Activated CD4-positive, alpha-beta T cell treated with anti-CD3 and anti-CD28 coated beads, Interleukin-10, Interleukin-2, amounts not matched to agents 100 ng/mL and 50 ng/mL, durations not matched to agents 16 hours and 8 hours (primary cell): Measurements from ENCODE around the gene SYNDIG1.

Experiments used
- DNase-seq: peaks from one replicate; pipeline ENCODE4 v3.0.0-alpha.2; 2020

Gene SYNDIG1

DNA sequence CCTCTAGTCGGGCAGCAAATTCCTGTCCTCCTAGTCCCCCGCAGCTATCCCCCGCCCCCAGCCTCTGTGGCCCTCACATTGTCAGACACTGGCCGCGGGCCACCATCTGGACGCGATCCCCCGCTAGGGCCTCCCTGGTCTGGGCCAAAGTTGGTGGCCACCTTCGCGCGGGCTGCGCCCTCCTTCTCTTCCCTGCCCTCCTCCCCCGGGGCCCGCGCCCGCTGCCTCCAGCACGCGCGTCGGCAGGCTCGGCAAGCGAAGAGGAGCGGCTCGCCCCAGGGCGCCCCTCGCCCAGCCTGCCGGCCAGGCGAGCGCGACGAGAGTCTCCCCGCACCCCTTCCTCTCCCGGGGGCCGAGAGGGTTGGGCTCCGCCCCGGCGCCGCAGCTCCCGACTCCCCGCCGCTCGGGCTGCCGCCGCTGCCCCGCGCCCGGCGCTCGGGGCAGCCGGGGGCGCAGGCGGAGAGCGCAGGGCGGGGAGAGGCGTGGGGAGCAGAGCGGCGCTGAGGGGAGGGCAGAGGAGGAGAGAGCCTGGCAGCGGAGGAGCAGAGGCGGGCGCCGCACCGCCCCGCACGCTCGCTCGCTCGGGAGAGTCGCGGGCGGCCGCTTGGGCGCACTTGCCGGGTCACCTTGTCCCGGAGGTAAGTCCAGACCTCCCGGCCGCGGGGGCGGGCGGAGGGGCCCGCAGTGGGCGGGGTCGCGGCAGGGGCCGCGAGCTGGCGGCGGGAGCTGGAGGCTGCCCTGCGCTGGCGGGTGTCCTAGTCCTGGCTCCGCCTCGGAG lies at the start of gene SYNDIG1:
SYNDIG1 (plus strand) TSS at position 514 of the 778 bp plus-strand sequence. CDS start 73,469 bp downstream, outside the sequence.
- no peak for DNase-seq

- no peak for DNase-seq
Measured at GRCh38 chr20:24419786-24420185, 49.6 kb upstream of the SYNDIG1 start.

DNA sequence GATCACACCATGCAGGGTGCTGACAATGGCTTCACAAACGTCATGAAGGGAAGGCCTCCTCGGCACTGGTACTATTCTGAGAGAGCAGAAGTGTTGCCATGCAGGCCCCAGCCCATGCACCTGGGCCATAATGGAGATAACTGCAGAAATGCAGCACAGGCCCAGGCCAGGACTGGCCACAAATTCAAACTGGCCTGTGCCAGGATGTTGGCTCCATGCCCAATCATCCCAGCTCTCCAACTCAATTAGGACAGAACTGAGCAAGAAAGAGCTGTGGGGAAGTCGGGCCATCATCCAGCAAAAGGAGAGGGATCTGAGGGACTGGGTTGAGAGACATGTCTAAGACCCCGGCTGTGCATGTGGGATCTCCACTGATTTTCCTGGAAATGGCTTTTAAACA lies 48.9 kb upstream of the SYNDIG1 start:
- DNase-seq: no peak

DNA sequence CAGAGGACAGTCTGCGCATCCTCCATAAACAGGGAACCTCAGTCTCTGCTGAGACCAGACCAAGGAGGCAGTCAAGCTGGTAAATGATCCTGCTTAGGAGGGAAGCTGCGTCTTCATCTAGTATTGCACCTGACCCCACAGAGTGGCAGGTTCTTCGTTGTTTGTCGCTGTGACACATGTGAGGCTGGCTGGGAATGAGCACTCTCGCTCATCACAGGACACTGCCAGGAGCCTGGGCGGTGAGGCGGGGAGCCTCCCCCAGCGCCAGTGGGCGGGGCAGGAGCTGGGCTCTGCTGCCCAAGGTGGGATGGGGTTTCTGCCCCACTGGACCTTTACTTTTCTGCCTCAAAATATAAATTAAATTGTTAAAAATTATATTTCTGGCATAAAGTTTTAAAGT lies 48.4 kb upstream of the SYNDIG1 start:
- no peak for DNase-seq

DNA sequence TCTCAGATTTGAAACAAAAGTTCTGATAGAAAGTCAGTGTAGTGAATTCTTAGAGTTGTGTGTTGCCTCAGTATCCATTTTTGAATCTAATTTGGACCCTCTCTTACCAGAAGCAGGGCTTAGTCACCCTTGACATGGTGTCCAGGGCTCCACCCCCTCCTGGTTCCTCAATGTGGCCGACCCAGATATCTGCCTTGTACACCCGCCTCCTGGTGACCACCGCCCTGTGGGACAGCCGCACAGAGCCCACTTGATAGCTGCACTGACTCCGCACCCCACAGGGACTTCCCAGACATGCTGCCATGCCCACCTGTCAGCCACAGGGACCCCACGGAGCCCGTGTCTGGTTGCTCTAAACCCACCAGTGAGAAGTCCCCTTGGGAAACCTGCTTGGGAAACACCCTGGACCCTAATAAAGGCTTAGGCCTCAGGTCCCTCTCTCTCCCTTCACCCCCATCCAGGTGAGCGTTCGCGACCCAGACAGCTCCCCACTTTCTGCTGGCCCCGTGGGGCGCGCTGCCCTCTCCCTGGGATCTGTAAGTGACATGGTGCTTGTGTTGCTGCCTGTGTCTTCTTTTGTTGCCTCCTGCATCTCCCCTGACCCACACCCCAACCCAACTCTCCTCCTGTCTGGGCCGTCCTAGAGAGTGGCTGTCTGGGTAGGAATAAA lies 47.2 kb upstream of the SYNDIG1 start:
- DNase-seq: no peak

GRCh38 chr20:24423390-24424313 lies 45.8 kb upstream of the SYNDIG1 start:
- DNase-seq: no peak

DNA sequence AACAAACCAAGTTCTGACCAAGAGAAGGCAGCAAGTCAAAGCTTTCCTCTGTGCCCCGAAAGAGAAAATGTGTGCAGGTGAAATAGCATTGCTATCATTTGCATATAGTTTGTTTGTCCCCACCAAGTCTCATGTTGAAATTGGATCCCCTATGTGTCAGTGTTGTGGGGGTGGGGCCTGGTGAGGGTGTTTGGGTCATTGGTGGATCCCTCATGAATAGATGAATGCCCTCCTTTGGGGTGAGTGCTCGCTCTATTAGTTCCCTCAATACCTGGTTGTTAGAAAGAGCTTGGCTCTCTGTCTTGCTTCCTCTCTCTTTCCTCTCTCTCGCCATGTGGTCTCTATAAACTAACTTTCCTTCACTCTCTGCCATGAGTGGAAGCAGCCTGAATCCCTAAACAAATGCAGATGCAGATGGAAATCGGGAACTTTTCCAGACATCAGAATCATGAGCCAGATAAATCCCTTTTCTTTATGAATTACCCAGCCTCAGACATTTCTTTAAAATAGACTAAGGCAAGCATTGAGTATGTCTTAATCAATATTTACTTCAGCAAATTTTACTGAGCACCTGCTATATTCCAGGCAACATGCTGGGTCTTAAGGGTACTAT lies 43.8 kb upstream of the SYNDIG1 start:
- DNase-seq: no peak

DNA sequence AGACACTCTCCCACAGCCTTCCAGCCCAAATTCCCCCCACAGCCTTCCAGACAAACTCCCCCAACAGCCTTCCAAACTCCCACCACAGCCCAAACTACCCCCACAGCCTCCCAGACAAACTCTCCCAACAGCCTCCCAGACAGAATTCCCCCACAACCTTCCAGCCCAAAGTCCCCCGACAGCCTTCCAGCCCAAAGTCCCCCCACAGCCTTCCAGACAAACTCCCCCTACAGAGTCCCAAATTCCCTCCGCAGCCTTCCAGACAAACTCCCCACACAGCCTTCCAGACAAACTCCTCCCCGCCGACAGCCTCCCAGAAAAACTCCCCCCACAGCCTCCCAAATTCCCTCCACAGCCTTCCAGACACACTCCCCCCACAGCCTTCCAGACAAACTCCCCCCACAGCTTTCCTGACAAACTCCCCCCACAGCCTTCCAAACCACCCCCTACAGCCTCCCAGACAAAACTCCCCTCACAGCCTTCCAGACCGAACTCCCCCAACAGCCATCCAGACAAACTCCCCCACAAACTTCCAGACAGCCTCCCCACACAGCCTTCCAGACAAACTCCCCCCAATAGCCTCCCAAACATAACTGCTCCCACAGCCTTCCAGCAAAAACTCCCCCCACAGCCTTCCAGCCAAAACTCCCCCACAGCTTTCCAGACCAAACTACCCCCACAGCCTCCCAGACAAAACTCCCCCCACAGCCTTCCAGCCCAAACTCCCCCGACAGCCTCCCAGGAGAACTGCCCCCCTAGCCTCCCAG lies 38.0 kb upstream of the SYNDIG1 start:
- no peak for DNase-seq

GRCh38 chr20:24432046-24432442 lies 37.4 kb upstream of the SYNDIG1 start:
- DNase-seq: no peak

- no peak for DNase-seq
Measured at GRCh38 chr20:24436160-24436559, 33.3 kb upstream of the SYNDIG1 start.

DNA sequence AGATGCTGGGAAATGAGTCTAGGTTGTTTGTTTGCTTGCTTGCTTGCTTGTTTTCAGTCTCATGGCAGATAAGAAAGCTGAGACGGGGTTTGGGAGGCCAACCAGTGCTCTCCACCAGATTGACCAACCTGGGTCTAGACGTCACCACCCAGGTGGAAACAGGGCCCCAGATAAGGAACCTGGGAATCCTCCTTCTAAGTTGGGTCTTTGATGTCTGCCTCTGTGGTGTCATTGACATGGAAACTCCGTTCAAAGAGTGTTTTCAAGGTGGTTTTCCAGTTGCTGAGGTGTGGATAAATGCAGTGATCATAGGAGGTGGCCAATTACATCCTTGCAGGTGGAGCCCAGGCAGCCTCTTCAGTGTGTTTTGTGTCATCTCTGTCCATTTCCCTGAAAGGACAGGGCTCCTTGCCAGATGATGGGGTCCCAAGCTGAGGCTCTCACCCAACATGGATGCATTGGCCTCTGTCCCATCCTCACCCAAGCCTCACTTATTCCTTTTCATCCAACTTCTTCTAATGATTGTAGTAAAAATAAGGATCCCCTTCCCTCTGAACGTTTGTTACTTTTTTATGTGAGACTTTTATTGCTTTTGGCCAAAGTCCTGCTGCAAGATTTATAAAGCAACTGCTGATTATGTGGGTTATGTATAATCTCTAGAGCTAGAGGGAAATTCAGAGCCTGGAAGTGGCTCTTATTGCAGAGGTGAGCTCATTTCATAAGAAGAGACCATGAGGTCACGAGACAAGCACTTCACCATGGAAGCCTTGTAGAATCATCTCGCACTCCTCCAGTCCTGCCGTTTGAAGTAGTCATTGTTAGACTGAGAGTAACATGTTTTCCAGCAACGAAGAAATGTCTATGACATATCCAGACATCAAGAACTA lies 32.0 kb upstream of the SYNDIG1 start:
- no peak for DNase-seq

DNA sequence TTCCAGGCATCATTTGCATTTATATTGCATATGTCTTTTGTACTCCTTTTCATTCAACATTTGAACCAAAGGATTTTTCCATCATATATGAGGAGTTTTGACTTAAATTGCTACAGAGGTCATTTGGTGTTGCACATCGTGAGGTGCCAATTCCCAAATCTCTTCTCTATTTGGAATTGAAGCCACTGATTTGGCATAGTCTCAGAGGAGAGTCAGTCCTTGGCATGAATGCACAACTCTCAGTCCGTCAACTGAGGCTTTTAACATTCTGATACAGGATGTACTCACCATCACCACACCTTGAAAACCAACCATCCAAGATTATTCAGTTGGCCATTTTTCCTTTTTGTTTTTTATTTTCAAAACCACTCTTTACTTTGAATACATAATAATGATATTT lies 31.1 kb upstream of the SYNDIG1 start:
- no peak for DNase-seq

- DNase-seq: no peak
Measured at GRCh38 chr20:24439737-24440387, 29.6 kb upstream of the SYNDIG1 start.

DNA sequence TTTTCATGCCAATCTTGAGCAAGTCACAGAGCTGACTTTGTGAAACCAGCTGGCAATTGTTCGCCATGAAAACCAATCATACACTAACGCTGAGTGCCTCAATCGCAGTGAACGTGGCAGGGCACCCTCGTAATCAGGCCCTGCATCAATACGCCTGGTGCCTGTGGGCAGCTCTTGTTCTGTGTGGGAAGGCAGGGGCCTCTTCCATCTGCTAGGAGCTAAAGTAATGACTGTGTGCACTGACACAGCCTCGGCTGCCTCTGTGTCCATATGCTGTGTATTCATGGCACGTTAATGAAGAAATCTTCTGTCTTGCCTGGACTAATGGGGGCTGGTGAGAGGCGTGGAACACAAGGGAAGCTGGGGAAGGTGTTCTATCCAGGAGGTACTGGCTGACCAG lies 27.8 kb upstream of the SYNDIG1 start:
- DNase-seq: no peak

DNA sequence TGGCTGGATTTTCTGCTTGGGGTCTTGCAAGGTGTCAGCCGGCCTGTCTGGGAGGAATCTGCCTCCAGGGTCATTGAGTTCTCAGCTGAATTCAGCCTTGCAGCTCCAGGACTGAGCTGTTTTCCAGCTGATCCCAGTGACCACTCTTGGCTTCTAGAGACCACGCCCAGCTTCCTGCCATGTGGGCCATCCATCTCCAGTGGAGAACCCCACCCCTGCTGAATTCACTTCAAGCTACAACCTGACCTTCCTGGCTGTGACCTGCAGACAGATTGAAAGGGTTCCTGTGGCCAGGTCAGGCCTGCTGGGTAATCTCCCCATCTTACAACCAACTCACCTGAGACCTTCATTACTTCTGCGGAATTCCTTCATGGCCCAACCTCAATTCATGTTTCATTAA lies 26.5 kb upstream of the SYNDIG1 start:
- no peak for DNase-seq

DNA sequence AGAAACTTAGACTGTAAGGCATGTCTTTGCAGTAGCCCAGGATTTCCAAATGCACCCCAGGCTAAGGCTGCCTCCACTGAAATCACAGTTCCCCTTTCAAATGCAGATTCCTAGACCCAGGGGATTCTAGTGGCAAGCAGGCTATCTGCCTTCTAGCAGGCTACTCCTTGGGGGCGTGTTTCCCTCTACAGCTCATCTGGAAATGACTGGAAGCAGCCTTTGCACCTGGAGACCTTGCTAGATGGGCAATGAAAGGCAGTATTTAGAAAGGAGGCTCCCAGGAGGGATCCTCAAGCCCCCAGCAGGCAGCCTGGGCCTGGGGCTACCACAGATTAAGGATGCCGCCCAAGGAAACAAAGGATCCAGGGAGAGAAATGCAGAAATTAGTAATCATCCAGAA lies 26.0 kb upstream of the SYNDIG1 start:
- no peak for DNase-seq

- DNase-seq: no peak
Measured at GRCh38 chr20:24444526-24445190, 24.8 kb upstream of the SYNDIG1 start.

DNA sequence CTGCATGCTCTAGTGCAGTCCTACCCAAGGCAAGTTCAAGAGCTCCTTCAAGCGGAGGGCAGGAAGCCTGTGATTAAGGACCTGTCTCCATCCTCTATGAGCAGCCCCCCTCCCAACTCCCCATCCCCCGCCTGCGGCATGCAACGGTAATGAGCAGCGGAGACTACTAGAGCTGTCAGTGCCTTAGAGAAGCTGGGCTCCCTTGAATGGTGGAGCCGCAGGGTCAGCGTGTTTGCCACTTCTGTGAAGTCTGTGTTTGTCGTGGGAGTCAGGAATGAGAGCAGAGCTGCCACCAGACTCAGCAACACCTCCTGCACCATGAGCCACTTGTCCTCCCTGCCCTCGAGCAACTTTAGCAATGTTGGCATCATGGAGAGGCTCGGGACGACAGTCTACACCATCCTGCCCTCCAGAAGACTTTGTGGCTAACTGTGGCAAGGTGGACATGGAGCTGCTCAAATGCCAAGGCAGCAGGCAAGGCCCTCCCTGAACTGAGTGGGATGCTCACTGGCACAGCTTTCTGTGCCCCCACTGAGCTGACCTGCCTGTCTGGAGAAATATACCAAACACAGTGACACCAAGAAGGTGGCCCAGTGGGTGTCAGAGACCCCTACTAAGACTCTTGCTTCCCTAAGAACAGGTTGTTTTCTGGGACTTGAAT lies 23.8 kb upstream of the SYNDIG1 start:
- no peak for DNase-seq

DNA sequence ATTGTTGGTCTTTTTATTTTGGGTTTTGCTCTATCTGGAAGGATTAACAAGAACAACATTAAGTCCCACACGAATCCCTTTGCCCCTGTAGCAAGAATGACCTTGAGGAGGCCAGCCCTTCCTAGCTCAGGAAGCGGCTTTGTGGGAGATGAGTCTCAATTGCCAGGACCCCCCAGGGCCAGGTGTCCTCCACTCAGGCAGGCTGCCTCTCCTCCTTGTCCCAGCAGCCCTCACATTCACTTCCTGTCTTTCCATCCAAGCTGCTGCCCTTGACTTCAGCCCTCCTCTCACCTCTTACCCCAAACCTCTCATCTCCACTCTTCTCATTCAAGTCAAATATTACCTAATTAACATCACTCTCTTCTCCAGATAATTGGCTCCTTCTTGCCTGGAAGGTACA lies 22.6 kb upstream of the SYNDIG1 start:
- DNase-seq: no peak

GRCh38 chr20:24448170-24448569 lies 21.3 kb upstream of the SYNDIG1 start:
- DNase-seq: no peak
